SK-N-SH (cell line): ENCODE results near the gene PAM. TPM values are rescaled to one million over a fixed set of nuclear protein-coding genes. Genes with fewer than 3 reads are reported as not detected.

Experiments
- CTCF ChIA-PET: fragments of 300-600, 350-600 bp; formaldehyde crosslinking; extraction: SDS; loops from one replicate; lab custom pipeline; 2021; lab: Yijun Ruan, JAX
- POLR2A ChIA-PET: fragments of 350-600 bp; sonication (Branson Sonifier 250); formaldehyde crosslinking; extraction: SDS; loops from one replicate; lab custom pipeline; 2020; ENCODE audit warnings: antibody characterized with exemption, inconsistent platforms; lab: Yijun Ruan, JAX
- DNase-seq: peaks from one replicate; pipeline ENCODE4 v3.0.0; 2012
- H2AFZ ChIP-seq: fragments of 200-600 bp; sonication (generic); 2 replicates; pipeline ENCODE4 v1.8.1; 2016; ENCODE audit warnings: antibody characterized with exemption, mild to moderate bottlenecking, low read depth
- H3F3A ChIP-seq: fragments of 200-600 bp; sonication (generic); replicated peaks from 2 replicates; pipeline ENCODE3; 2016; ENCODE audit warnings: antibody characterized with exemption, mild to moderate bottlenecking; ENCODE audit not compliant: insufficient read depth
- H3K27ac ChIP-seq, 2 experiments: fragments of 200-500 bp in 1 of 2; fragments of 200-600 bp in 1 of 2; sonication (Bioruptor generic) in 1 of 2; sonication (generic), shearing (Covaris generic) in 1 of 2; 2 replicates each; pipeline versions ENCODE4 v1.5.1 to v1.6.1; 2014 to 2016; ENCODE audit warnings: low read depth in 2 of 2, inconsistent platforms in 1 of 2, low read length in 1 of 2, mild to moderate bottlenecking in 1 of 2, mixed read lengths in 1 of 2
- H3K27me3 ChIP-seq: fragments of 200-600 bp; sonication (generic), shearing (Covaris generic); 2 replicates; pipeline ENCODE4 v1.6.1; 2016; ENCODE audit warnings: mixed run types; ENCODE audit not compliant: insufficient read depth
- H3K36me3 ChIP-seq, 2 experiments: fragments of 200-500 bp in 1 of 2; fragments of 200-600 bp in 1 of 2; sonication (Bioruptor generic) in 1 of 2; sonication (generic) in 1 of 2; replicated peaks in 1 of 2; 2 replicates each; pipeline versions ENCODE3 to v1.5.1; 2014 to 2016; ENCODE audit warnings: low read length in 1 of 2, mild to moderate bottlenecking in 1 of 2; ENCODE audit not compliant: insufficient read depth in 2 of 2, control insufficient read depth in 1 of 2
- H3K4me1 ChIP-seq, 2 experiments: fragments of 200-500 bp in 1 of 2; fragments of 200-600 bp in 1 of 2; sonication (Bioruptor generic) in 1 of 2; sonication (generic), shearing (Covaris generic) in 1 of 2; 2 replicates each; pipeline versions ENCODE4 v1.5.1 to v1.6.1; 2014 to 2016; ENCODE audit warnings: low read depth in 1 of 2, low read length in 1 of 2, mixed run types in 1 of 2; ENCODE audit not compliant: insufficient read depth in 2 of 2, control insufficient read depth in 1 of 2
- H3K4me2 ChIP-seq: fragments of 200-600 bp; sonication (generic), shearing (Covaris generic); 2 replicates; pipeline ENCODE4 v1.6.1; 2017; ENCODE audit warnings: mixed run types
- H3K4me3 ChIP-seq, 2 experiments: fragments of 200-500 bp in 1 of 2; fragments of 200-600 bp in 1 of 2; sonication (Bioruptor generic) in 1 of 2; sonication (generic), shearing (Covaris generic) in 1 of 2; 2 replicates each; pipeline versions ENCODE4 v1.5.1 to v1.8.1; 2014 to 2016; ENCODE audit warnings: low read depth in 2 of 2, inconsistent platforms in 1 of 2, low read length in 1 of 2, mild to moderate bottlenecking in 1 of 2, mixed read lengths in 1 of 2, moderate library complexity in 1 of 2
- H3K79me2 ChIP-seq: fragments of 200-600 bp; sonication (generic); 2 replicates; pipeline ENCODE4 v1.8.1; 2017; ENCODE audit warnings: mild to moderate bottlenecking; ENCODE audit not compliant: insufficient read depth
- H3K9ac ChIP-seq: fragments of 200-600 bp; sonication (generic); 2 replicates; pipeline ENCODE4 v1.6.1; 2017; ENCODE audit warnings: mixed run types
- H3K9me2 ChIP-seq: fragments of 200-600 bp; sonication (generic); 2 replicates; pipeline ENCODE4 v1.6.1; 2017; ENCODE audit warnings: mixed run types
- H3K9me3 ChIP-seq: fragments of 200-600 bp; sonication (generic); 2 replicates; pipeline ENCODE4 v1.6.1; 2017; ENCODE audit warnings: mixed run types, mild to moderate bottlenecking, moderate library complexity
- H4K20me1 ChIP-seq: fragments of 200-600 bp; sonication (generic); 2 replicates; pipeline ENCODE4 v1.6.1; 2017; ENCODE audit warnings: mild to moderate bottlenecking, mixed run types; ENCODE audit not compliant: insufficient read depth
- CHD2 ChIP-seq: fragments of 150-350 bp; IDR thresholded peaks from 2 replicates; pipeline ENCODE4 v1.6.1; 2018; ENCODE audit warnings: low read length; ENCODE audit not compliant: partially characterized antibody
- EP300 ChIP-seq, 2 experiments: IDR thresholded peaks; 2 replicates each; pipeline versions ENCODE4 v1.4.0 to v1.6.1; 2012; ENCODE audit warnings: borderline replicate concordance in 1 of 2, low read depth in 1 of 2, low read length in 1 of 2
- FOXJ3 ChIP-seq: sonication (generic); formaldehyde crosslinking; IDR thresholded peaks from 2 replicates; pipeline ENCODE4 v1.5.1; 2020; ENCODE audit warnings: mild to moderate bottlenecking, missing genetic modification reagents
- GATA2 ChIP-seq: sonication (generic); formaldehyde crosslinking; IDR thresholded peaks from 2 replicates; pipeline ENCODE4 v1.5.0; 2020; ENCODE audit warnings: mild to moderate bottlenecking, missing genetic modification reagents
- IRF3 ChIP-seq: fragments of 150-350 bp; IDR thresholded peaks from 2 replicates; pipeline ENCODE4 v1.6.1; 2016; ENCODE audit warnings: mild to moderate bottlenecking, low read depth, low read length
- MEF2A ChIP-seq: IDR thresholded peaks from 2 replicates; pipeline ENCODE4 v1.4.0; 2012; ENCODE audit warnings: low read depth, borderline replicate concordance
- POLR2AphosphoS5 ChIP-seq: IDR thresholded peaks from 2 replicates; pipeline ENCODE4 v1.6.1; 2012; ENCODE audit warnings: low read depth, low read length
- RAD21 ChIP-seq: IDR thresholded peaks from 2 replicates; pipeline ENCODE4 v1.6.1; 2012; ENCODE audit warnings: mild to moderate bottlenecking, low read length
- RCOR1 ChIP-seq: fragments of 150-350 bp; IDR thresholded peaks from 2 replicates; pipeline ENCODE4 v1.6.1; 2017; ENCODE audit warnings: antibody characterized with exemption, low read length
- RFX5 ChIP-seq: IDR thresholded peaks from 2 replicates; pipeline ENCODE4 v1.6.1; 2012; ENCODE audit warnings: mild to moderate bottlenecking, improper control_type of control experiment, low read length
- TAF1 ChIP-seq: IDR thresholded peaks from 2 replicates; pipeline ENCODE4 v1.6.1; 2012; ENCODE audit warnings: low read depth, mild to moderate bottlenecking, low read length, moderate library complexity, borderline replicate concordance
- TCF12 ChIP-seq: IDR thresholded peaks from 2 replicates; pipeline ENCODE4 v1.4.0; 2012
- TEAD4 ChIP-seq: IDR thresholded peaks from 2 replicates; pipeline ENCODE4 v1.4.0; 2012; ENCODE audit warnings: mild to moderate bottlenecking, borderline replicate concordance; ENCODE audit not compliant: insufficient read depth
- YY1 ChIP-seq: IDR thresholded peaks from 2 replicates; pipeline ENCODE4 v1.4.0; 2012; ENCODE audit warnings: low read depth, mild to moderate bottlenecking
- WGBS: methylation state at CpG from one replicate; pipeline ENCODE4 v1.1.6; 2017; ENCODE audit warnings: low lambda C conversion rate; 5-methylcytosine and 5-hydroxymethylcytosine counted together
- polyA plus RNA-seq, 3 experiments: library from polyadenylated mRNA; depleted of rRNA; stranded (reverse); fragments of >200 nt; gene quantifications; 2 replicates each; pipeline ENCODE4 v1.2.3, GENCODE V29; 2012
- TF ChIP-seq, protein P1 (sequence below): fragments of 200-600 bp; sonication (generic); IDR thresholded peaks from 2 replicates; pipeline ENCODE4 v1.6.1; 2017; ENCODE audit warnings: antibody characterized with exemption, mild to moderate bottlenecking, moderate library complexity
- TF ChIP-seq, protein P2 (sequence below): IDR thresholded peaks from 2 replicates; pipeline ENCODE4 v1.6.1; 2012; ENCODE audit warnings: mild to moderate bottlenecking, low read depth, low read length, moderate library complexity

PAM gene
- polyA plus RNA-seq, 1 of the 3 experiments (the other 2 are of a cell fraction), result 507 TPM

- POLR2A ChIA-PET, result no interaction called here
- no peaks in the 10 kb centered on the region for H3K9me3 ChIP-seq
These were observed 118.4 kb downstream of the PAM start for GRCh38 chr5:102873379-102873932.

More at GRCh38 chr5:102873379-102873932, 118.4 kb downstream of the PAM start:
- Histone ChIP-seq H3K4me1 (peaks cover 0 to under 1% of the 10 kb centered on the region in 2 experiments; a peak in 3 of 4 replicates), H3F3A (no peaks in the 10 kb centered on the region), H3K36me3 (peaks cover 45 to 65% of the 10 kb centered on the region in 2 experiments), H4K20me1 (no peaks in the 10 kb centered on the region; the same call in 1 of the 2 replicates), H2AFZ (no peak overlapping the region), H3K4me3 (no peak overlapping the region), H3K27me3 (no peaks in the 10 kb centered on the region), H3K9me2 (no peaks in the 10 kb centered on the region), H3K9ac (no peak overlapping the region), H3K4me2 (no peak overlapping the region), H3K79me2 (peaks cover 78% of the 10 kb centered on the region), H3K27ac (no peak overlapping the region)
- DNase-seq, result no peak
- TF ChIP-seq TCF12, result no peak
- no peak for TF ChIP-seq IRF3
- TF ChIP-seq TAF1, result no peak
- TF ChIP-seq, protein P1, sequence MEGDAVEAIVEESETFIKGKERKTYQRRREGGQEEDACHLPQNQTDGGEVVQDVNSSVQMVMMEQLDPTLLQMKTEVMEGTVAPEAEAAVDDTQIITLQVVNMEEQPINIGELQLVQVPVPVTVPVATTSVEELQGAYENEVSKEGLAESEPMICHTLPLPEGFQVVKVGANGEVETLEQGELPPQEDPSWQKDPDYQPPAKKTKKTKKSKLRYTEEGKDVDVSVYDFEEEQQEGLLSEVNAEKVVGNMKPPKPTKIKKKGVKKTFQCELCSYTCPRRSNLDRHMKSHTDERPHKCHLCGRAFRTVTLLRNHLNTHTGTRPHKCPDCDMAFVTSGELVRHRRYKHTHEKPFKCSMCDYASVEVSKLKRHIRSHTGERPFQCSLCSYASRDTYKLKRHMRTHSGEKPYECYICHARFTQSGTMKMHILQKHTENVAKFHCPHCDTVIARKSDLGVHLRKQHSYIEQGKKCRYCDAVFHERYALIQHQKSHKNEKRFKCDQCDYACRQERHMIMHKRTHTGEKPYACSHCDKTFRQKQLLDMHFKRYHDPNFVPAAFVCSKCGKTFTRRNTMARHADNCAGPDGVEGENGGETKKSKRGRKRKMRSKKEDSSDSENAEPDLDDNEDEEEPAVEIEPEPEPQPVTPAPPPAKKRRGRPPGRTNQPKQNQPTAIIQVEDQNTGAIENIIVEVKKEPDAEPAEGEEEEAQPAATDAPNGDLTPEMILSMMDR, result no peak
- TF ChIP-seq MEF2A, result no peak
- no peak for TF ChIP-seq YY1
- TF ChIP-seq EP300 (IDR thresholded peaks at IDR 0.05; ENCODE audit: borderline replicate concordance in 1 of 2, low read depth in 1 of 2, low read length in 1 of 2), result no peak
- no peak for TF ChIP-seq POLR2AphosphoS5
- no peak for TF ChIP-seq RCOR1
- no peak for TF ChIP-seq CHD2
- TF ChIP-seq TEAD4, result no peak
- TF ChIP-seq RAD21, result no peak
- no peak for TF ChIP-seq FOXJ3 (CRISPR knock-in tag)
- TF ChIP-seq RFX5, result no peak
- TF ChIP-seq GATA2 (CRISPR knock-in tag), result no peak
- TF ChIP-seq, protein P2, sequence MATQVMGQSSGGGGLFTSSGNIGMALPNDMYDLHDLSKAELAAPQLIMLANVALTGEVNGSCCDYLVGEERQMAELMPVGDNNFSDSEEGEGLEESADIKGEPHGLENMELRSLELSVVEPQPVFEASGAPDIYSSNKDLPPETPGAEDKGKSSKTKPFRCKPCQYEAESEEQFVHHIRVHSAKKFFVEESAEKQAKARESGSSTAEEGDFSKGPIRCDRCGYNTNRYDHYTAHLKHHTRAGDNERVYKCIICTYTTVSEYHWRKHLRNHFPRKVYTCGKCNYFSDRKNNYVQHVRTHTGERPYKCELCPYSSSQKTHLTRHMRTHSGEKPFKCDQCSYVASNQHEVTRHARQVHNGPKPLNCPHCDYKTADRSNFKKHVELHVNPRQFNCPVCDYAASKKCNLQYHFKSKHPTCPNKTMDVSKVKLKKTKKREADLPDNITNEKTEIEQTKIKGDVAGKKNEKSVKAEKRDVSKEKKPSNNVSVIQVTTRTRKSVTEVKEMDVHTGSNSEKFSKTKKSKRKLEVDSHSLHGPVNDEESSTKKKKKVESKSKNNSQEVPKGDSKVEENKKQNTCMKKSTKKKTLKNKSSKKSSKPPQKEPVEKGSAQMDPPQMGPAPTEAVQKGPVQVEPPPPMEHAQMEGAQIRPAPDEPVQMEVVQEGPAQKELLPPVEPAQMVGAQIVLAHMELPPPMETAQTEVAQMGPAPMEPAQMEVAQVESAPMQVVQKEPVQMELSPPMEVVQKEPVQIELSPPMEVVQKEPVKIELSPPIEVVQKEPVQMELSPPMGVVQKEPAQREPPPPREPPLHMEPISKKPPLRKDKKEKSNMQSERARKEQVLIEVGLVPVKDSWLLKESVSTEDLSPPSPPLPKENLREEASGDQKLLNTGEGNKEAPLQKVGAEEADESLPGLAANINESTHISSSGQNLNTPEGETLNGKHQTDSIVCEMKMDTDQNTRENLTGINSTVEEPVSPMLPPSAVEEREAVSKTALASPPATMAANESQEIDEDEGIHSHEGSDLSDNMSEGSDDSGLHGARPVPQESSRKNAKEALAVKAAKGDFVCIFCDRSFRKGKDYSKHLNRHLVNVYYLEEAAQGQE, result no peak
- CTCF ChIA-PET, result no interaction called here
- 94% methylated on average over 11 of the region's 11 CpGs for WGBS
